Measurements from ENCODE around the gene MAJIN. TPM values are rescaled to one million over a fixed set of nuclear protein-coding genes. Genes with fewer than 3 reads are reported as not detected.

The MAJIN gene

Small RNAs within 50 kb of the gene (small RNA-seq; reads per million reads assigned to genes)
- gene MIR6749 (not detected), gene MIR6750 (not detected), gene MIR6879 (not detected)

All from skeletal muscle satellite cell (primary cell).